SU-DHL-6 (cell line): ENCODE data around the gene FAM135A.
A peak's percentile ranks its signal among the peaks of the same experiment; 100 is the strongest.

Experiments used
- H2AFZ ChIP-seq: fragments of 200-600 bp; sonication (generic); 2 replicates; pipeline ENCODE4 v1.6.1; 2014; ENCODE audit warnings: low read depth, mild to moderate bottlenecking, moderate library complexity, mixed read lengths, antibody characterized with exemption, low read length; ENCODE audit not compliant: severe bottlenecking
- H3F3A ChIP-seq: fragments of 200-600 bp; shearing (Covaris generic); 2 replicates; pipeline ENCODE4 v1.6.0; 2016; ENCODE audit warnings: antibody characterized with exemption, mild to moderate bottlenecking; ENCODE audit not compliant: insufficient read depth
- H3K27ac ChIP-seq: fragments of 200-600 bp; sonication (generic); 2 replicates; pipeline ENCODE4 v1.5.1; 2016; ENCODE audit warnings: low read depth, mild to moderate bottlenecking, low read length, moderate library complexity, mixed read lengths
- H3K27me3 ChIP-seq: fragments of 200-600 bp; sonication (generic), shearing (Covaris generic); 2 replicates; pipeline ENCODE4 v1.6.0; 2014; ENCODE audit warnings: mild to moderate bottlenecking, low read length
- H3K36me3 ChIP-seq: fragments of 200-600 bp; sonication (generic); 2 replicates; pipeline ENCODE4 v1.6.1; 2014; ENCODE audit warnings: mild to moderate bottlenecking, low read length, mixed read lengths
- H3K4me2 ChIP-seq: fragments of 300-600, 200-600 bp; shearing (Covaris generic), sonication (generic); 2 replicates; pipeline ENCODE4 v1.6.0; 2014; ENCODE audit warnings: low read length, low read depth, mild to moderate bottlenecking; ENCODE audit not compliant: poor library complexity, severe bottlenecking
- H3K4me3 ChIP-seq: fragments of 200-600 bp; sonication (generic); 2 replicates; pipeline ENCODE4 v1.5.1; 2014; ENCODE audit warnings: antibody characterized with exemption, low read length, mild to moderate bottlenecking, mixed read lengths; ENCODE audit not compliant: insufficient read depth, poor library complexity, severe bottlenecking
- H3K79me2 ChIP-seq: fragments of 200-600 bp; sonication (generic); 2 replicates; pipeline ENCODE4 v1.6.1; 2014; ENCODE audit warnings: mild to moderate bottlenecking, low read length, moderate library complexity; ENCODE audit not compliant: insufficient read depth
- H3K9ac ChIP-seq: fragments of 200-600 bp; sonication (generic); 2 replicates; pipeline ENCODE4 v1.7.0; 2014; ENCODE audit warnings: mild to moderate bottlenecking, low read length
- H3K9me2 ChIP-seq: fragments of 200-600 bp; sonication (generic); replicated peaks from 2 replicates; pipeline ENCODE4 v1.6.1; 2014; ENCODE audit warnings: low read length; ENCODE audit not compliant: insufficient read depth
- H3K9me3 ChIP-seq: fragments of 200-600 bp; sonication (generic); 2 replicates; pipeline ENCODE4 v1.6.1; 2014; ENCODE audit warnings: low read length, mixed read lengths; ENCODE audit not compliant: insufficient read depth
- H4K20me1 ChIP-seq: fragments of 200-600 bp; sonication (generic); 2 replicates; pipeline ENCODE4 v1.6.1; 2014; ENCODE audit warnings: low read depth, mild to moderate bottlenecking, antibody characterized with exemption, low read length, moderate library complexity, mixed read lengths
- EZH2phosphoT487 ChIP-seq: fragments of 200-600 bp; sonication (generic), shearing (Covaris generic); conservative IDR thresholded peaks from 2 replicates; pipeline ENCODE4 v1.6.1; 2018; ENCODE audit warnings: mild to moderate bottlenecking, antibody characterized with exemption, low read length, moderate library complexity, mixed read lengths
- TF ChIP-seq, protein P1 (sequence below): fragments of 200-600 bp; sonication (generic); IDR thresholded peaks from one replicate; pipeline ENCODE4 v1.5.1; 2017; ENCODE audit warnings: antibody characterized with exemption, mild to moderate bottlenecking, low read length, moderate library complexity; ENCODE audit not compliant: insufficient read depth, poor library complexity, severe bottlenecking

Gene FAM135A

DNA sequence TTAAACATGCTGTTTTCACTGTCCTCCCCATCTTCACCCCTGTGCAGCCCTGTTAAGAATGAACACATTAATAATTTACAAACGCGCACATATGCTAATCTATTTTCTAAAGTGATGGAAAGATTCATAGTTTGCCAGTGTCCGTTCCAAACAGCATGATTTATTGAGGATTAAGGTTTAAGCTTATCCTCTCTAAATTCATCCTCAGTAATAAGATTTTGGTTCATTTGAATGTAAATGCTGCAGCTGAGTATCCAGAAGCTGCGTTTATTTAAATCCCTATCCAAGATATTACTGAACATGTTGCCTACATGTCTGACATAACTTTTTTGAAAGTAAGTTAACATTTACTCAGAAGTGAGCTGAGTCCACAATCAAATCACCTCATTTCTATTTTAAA, 42.8 kb upstream of the FAM135A start:
- no peak overlapping the region for H3K27ac ChIP-seq
- no peaks in the 10 kb centered on the region for H4K20me1 ChIP-seq
- no peak overlapping the region for H3K4me2 ChIP-seq
- H3K9me2 ChIP-seq = no peaks in the 10 kb centered on the region
- H2AFZ ChIP-seq = no peak overlapping the region
- no peak overlapping the region for H3K4me3 ChIP-seq
- no peaks in the 10 kb centered on the region for H3F3A ChIP-seq
- H3K9me3 ChIP-seq = no peaks in the 10 kb centered on the region
- H3K36me3 ChIP-seq = no peaks in the 10 kb centered on the region
- H3K9ac ChIP-seq = no peak overlapping the region
- TF ChIP-seq, protein P1, sequence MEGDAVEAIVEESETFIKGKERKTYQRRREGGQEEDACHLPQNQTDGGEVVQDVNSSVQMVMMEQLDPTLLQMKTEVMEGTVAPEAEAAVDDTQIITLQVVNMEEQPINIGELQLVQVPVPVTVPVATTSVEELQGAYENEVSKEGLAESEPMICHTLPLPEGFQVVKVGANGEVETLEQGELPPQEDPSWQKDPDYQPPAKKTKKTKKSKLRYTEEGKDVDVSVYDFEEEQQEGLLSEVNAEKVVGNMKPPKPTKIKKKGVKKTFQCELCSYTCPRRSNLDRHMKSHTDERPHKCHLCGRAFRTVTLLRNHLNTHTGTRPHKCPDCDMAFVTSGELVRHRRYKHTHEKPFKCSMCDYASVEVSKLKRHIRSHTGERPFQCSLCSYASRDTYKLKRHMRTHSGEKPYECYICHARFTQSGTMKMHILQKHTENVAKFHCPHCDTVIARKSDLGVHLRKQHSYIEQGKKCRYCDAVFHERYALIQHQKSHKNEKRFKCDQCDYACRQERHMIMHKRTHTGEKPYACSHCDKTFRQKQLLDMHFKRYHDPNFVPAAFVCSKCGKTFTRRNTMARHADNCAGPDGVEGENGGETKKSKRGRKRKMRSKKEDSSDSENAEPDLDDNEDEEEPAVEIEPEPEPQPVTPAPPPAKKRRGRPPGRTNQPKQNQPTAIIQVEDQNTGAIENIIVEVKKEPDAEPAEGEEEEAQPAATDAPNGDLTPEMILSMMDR = no peak
- TF ChIP-seq EZH2phosphoT487 = no peak
- H3K79me2 ChIP-seq = no peaks in the 10 kb centered on the region
- no peaks in the 10 kb centered on the region for H3K27me3 ChIP-seq

DNA sequence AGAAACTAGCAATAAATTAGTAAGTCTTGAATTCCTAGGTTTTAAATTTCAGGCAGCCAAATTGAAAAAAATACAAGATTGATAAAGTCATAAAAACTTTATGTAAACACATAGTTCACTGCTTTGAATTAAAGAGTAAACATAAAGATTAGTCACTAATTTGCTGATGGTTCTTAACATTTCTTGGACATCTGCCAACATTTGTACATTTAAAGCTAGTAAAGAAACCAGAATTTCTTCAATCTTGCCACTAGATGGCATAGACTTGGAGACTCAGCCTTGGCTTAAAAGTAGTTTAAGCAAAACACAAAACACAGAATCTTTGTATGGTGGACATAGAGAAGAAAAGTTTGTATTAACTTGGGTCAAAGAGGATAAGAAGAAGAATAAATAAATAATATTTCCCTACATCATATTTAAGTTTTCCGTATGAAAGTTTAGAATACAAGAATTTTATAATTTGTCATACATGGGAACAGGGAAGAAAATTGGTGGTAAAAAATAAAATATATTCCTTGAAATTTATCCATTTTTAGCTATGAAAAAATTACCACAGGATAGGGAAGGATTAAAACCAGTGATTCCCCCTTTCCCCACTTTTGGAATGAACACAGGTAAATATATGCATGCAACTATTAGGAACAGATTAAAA, 41.7 kb upstream of the FAM135A start:
- no peaks in the 10 kb centered on the region for H3K79me2 ChIP-seq
- no peaks in the 10 kb centered on the region for H3K9me3 ChIP-seq
- no peaks in the 10 kb centered on the region for H4K20me1 ChIP-seq
- H3K4me3 ChIP-seq = no peak overlapping the region
- no peaks in the 10 kb centered on the region for H3K9me2 ChIP-seq
- H3K27me3 ChIP-seq = no peaks in the 10 kb centered on the region
- H3K4me2 ChIP-seq = no peak overlapping the region
- no peaks in the 10 kb centered on the region for H3K36me3 ChIP-seq
- H2AFZ ChIP-seq = no peak overlapping the region
- H3K9ac ChIP-seq = no peak overlapping the region
- TF ChIP-seq, protein P1 = peak; percentile 53
- TF ChIP-seq EZH2phosphoT487 = no peak
- no peak overlapping the region for H3K27ac ChIP-seq
- H3F3A ChIP-seq = no peaks in the 10 kb centered on the region

DNA sequence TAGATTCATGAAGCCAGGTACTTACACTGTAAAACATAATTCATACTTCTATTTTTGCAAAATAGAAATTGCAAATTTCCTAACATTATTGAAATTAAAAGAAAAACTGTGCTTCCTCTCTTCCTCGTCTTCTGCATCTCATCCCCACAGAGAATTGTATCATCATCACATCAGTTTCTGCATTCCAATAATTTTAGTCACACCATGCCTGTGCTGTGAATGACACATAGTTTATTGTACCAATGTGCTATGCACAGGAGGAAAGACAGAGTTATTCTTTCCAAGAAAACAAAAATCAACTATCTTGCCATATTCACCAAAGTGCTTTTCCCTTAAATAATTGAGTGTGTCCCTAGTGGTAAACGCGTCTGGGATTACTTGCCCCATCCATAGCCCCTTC, 38.1 kb upstream of the FAM135A start:
- no peaks in the 10 kb centered on the region for H3K27me3 ChIP-seq
- no peaks in the 10 kb centered on the region for H3K9me2 ChIP-seq
- H3K4me3 ChIP-seq = no peak overlapping the region
- H2AFZ ChIP-seq = no peak overlapping the region
- no peaks in the 10 kb centered on the region for H4K20me1 ChIP-seq
- H3K36me3 ChIP-seq = no peaks in the 10 kb centered on the region
- no peaks in the 10 kb centered on the region for H3K79me2 ChIP-seq
- H3F3A ChIP-seq = no peaks in the 10 kb centered on the region
- H3K4me2 ChIP-seq = no peak overlapping the region
- no peak overlapping the region for H3K9ac ChIP-seq
- no peak overlapping the region for H3K27ac ChIP-seq
- TF ChIP-seq, protein P1 = no peak
- TF ChIP-seq EZH2phosphoT487 = no peak
- H3K9me3 ChIP-seq = no peaks in the 10 kb centered on the region

DNA sequence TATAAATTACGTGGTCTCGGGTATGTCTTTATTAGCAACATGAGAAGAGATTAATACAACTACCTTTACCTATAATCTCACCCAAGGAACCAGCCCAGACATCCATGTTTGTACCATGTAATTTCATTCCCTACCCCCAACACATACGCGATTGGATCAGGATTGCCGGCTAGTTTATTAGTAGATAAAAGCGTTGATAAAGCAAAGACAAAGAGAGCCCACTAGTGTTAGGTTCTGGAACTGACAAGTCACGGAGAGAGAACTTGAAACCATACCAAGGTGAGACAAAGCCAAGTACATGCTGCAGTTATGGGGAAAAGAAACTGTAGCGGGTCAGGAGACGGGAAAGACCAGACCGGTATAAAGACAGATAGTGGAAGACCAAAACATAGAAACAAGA, 37.4 kb upstream of the FAM135A start:
- no peak overlapping the region for H2AFZ ChIP-seq

More for the DNA sequence above, 37.4 kb upstream of the FAM135A start:
- Histone ChIP-seq H3K4me3 (no peak overlapping the region), H3K9me2 (no peaks in the 10 kb centered on the region), H3F3A (no peaks in the 10 kb centered on the region), H3K36me3 (no peaks in the 10 kb centered on the region), H3K9ac (no peak overlapping the region), H4K20me1 (no peaks in the 10 kb centered on the region), H3K27me3 (no peaks in the 10 kb centered on the region), H3K4me2 (no peak overlapping the region), H3K79me2 (no peaks in the 10 kb centered on the region), H3K9me3 (no peaks in the 10 kb centered on the region), H3K27ac (no peak overlapping the region)
- TF ChIP-seq EZH2phosphoT487 = no peak
- TF ChIP-seq, protein P1 = peak; percentile 26
